NCI-H2171 treated with DMSO at 0.1 percent for 48 hours (cell line): Measurements from ENCODE around the gene RXRB.
A peak's percentile ranks its signal among the peaks of the same experiment; 100 is the strongest.

ENCODE experiments used
- DNase-seq: peaks from one replicate; lab custom pipeline; 2025; lab: John Stamatoyannopoulos, UW

The RXRB gene

DNA sequence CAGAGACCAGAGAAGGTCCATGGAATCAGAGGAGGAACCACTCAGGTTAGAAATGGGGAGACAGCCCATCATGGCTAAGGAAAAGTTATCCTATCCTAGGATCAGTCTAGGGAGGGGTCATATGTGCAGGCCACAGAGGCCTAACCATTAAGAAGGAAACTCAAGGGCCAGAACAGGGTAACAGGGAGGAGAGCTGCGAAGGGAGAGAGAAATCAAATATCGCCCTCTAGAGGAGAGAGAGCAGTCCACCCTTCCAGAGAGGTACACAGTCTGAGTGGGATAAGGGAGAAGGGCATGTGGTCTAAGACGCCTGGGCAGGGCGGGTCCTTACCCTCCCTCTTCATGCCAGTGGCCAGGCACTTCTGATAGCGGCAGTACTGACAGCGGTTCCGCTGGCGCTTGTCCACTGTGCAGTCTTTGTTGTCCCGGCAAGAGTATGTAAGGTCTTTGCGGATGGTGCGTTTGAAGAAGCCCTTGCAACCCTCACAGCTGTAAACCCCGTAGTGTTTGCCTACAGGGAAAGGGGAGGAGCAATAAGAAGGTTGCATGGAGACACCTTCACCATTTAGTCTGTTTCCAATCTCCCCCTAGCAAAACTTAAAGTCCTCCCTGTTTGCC, 2.9 kb downstream of the RXRB start:
- peak; percentile 29 for DNase-seq

DNA sequence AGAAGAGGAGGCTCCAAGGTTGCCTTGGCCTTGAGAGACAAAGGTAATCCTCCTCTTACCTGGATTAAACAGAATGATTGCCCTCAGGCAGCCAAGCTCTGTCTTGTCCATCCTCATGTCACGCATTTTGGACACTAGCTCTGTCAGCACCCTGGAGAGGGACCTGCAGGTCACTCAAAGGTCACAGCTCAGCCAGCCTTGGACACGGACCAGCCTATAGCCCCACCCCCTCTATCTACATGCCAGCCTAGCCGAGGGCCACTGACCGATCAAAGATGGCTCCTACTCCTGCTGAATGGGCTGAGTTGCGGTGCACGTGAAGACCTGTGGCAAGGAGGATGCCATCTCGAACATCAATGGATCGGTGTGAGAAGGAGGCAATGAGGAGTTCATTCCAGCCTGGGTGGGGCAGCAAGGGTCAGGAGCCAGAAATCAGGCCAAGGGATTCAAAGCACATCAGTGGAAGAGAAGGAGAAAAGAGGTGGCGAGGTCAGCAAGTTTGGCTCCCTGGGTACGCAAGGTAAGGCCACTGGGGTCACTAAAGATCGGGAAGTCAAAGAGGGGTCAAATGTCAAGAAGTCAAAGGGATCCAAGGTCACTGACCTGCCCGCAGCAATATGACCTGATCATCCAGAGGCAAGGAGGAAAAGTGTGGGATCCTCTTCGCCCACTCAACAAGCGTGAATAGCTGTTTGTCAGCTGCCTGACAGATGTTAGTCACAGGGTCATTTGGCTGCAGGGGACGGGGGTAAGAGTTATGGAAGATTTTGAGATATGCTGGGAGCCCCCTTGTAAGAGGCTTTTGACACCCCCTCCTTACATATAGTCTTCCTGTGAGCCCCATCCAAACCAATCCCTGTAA, 4.9 kb downstream of the RXRB start:
- DNase-seq, result no peak

DNA sequence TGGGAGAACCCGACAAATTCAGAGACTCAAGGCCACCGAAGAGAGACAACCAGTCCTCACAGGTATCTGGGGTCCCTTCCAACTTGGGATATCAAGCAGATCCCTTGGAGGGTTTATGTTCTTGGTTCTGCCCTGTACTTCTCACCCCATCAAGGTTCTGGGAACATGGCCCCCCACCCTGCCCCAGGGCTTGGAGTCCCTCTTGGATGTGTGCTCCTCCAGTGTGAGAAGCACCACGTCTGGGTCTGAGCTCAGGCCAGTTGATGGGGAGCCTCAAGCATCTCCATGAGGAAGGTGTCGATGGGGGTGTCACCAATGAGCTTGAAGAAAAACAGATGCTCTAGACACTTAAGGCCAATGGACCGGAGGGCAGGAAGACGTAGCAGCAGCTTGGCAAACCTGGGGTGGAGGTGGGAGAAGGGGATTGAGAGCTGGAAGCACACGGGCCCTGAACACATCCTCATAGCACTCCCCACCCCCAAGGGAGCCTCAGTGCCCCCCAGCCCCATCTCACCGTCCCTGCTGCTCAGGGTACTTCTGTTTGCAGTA, 6.0 kb downstream of the RXRB start:
- DNase-seq, result no peak

- DNase-seq, result no peak
These were observed 6.8 kb downstream of the RXRB start for GRCh38 chr6:33193619-33194018.

- DNase-seq, result no peak
These were observed 7.5 kb downstream of the RXRB start for GRCh38 chr6:33192671-33193602.

- no peak for DNase-seq
These were observed 8.3 kb downstream of the RXRB start, which contains the start of gene COL11A2 for GRCh38 chr6:33192105-33192646. Gene COL11A2, minus strand, starts transcription at chr6:33192467. Its CDS starts 227 bp downstream, at chr6:33192240.

- no peak for DNase-seq
These were observed 8.9 kb downstream of the RXRB start for GRCh38 chr6:33191383-33192104.

DNA sequence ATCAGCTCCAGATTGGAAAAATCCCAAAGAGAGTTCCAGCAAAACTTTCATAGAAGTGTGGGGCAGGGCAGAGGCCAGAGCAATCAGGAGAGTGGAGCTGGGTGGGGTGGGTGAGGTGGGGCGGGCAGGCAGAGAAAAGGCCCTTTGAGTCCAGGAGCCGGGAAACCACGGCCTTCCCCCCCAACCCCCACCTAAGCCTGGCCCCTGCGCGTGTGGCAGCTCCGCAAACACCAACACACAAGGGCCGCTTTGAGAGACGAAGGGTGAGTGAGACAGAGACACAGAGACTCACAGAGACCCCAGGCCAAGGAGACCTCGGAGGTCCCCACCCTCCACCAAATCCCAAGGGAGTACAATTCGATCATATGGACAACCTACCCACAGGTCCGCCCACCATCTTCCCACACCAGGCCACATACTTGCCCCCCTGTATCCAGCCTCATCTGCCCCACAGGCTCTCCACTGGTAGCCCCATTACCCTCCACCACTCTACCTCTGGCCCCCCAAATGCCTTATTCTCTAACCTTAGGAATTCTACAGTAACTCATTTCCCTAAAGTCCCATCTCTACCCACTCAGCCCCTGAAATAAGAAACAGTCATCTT, 9.9 kb downstream of the RXRB start:
- no peak for DNase-seq

DNA sequence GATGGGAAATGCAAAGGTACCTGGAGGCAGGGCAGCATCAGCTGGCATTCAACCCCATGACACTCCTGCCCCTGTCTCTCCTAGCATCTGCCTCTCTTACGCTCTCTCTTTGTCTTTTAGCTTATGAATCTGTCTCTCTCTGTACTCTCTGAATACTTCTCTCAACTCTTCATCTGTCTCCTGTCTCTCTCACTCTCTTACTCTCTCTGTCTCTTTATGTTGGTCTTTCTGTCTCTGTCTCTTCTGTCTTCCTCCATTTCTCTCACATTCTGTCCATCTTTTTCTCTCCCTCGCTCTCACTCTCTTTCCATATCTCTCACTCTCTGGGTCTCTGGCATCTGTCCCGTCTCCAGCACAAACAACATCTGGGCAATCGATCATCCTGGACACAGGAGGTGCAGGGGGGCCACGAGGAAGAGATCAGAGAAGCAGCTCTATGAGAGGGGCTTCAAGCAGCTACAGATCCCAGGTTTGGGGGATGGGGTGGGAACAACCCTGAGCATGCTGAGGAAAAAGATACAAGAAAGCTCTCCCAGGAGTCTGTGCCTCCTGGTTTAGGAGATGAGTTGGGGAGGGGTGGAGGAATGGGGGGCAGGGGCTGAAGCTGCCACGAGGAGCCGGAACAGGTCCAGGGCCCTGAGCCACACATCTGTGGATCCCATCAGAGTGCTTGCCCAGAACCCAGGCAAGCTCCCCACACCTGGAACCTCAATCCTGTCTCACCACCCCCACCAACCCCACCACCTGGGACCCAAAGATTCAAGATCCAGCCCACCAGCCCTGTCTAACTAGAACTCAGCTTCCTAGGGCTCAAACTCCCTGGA, 10.6 kb downstream of the RXRB start:
- no peak for DNase-seq

GRCh38 chr6:33189164-33189563, 11.3 kb downstream of the RXRB start:
- DNase-seq, result no peak

- no peak for DNase-seq
These were observed 12.7 kb downstream of the RXRB start for GRCh38 chr6:33187809-33188208.

GRCh38 chr6:33185654-33186187, 14.7 kb downstream of the RXRB start:
- DNase-seq, result no peak

- no peak for DNase-seq
These were observed 15.3 kb downstream of the RXRB start for GRCh38 chr6:33185190-33185589.

DNA sequence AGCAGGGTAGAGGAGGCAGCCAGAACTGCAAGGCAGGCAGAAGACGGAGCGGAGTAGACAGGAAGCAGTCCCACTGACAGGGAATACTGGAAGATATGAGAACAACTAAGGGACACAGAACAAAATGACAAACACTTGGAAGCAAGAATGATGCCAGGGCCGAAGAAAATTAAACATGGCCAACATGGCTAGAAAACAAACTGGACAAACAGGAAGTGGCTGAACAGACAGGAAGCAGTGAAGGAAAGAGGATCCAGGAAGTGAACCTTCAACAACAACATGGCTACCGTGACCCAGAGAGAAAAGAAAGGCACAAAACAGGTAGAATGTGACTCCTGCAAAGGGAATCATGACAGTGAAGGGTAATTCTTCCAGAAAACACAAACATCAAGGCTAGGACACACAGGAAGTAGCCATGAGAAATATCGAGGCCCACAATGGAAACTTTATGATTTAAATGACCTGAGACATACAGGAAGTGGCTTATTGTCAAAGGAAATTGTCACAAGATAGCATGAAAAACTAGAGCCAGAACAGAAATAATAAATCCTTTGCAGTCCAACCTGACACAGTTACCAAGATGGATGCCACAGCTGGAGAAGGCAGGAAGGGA, 17.3 kb downstream of the RXRB start:
- DNase-seq, result no peak

GRCh38 chr6:33181141-33181540, 19.3 kb downstream of the RXRB start:
- DNase-seq, result no peak

GRCh38 chr6:33178755-33179475, 21.6 kb downstream of the RXRB start:
- no peak for DNase-seq

DNA sequence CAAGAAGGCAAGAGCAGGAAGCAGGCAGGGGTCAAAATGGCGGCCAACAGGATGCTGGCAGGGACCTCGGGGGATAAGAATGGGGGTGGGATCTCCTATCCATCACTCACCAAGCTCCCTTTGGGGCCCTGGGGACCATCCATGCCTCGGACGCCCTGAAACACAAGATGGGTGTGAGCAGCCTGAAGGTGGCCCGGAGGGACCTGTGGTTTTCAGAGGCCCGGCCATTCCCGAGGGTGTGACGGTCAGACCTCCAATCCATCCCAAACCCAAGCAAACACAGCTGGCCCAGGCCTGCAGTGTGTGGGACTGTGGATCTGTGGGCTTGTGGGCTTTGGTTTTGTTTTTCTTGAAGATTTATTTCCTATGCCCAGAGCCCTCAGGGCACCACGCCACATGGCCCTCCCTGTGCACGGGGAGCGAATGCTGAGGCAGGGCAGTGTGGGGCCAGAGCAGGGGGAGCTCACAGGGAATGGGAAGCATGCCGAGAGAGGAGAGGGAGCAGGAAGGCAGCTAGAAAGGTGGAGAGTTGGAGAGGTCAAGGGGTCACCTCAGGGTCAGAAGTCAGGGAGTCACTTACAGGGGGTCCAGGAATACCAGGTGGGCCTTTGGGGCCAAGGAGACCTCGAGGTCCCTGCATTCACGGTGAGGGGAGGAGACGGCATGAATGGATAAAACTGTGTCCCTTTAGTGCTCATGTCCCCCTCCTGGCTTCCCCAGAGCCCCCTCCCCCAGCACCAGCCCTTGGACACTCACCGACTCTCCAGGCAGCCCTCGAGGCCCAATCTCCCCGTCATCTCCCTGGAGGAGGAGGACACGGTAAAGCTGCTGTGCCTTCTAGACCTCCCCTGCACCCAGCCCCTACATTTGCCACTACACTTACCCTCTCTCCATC, 22.7 kb downstream of the RXRB start:
- no peak for DNase-seq
